Hepatocyte (in vitro differentiated cells): ENCODE results near the gene INO80B. TPM values are rescaled to one million over a fixed set of nuclear protein-coding genes. Genes with fewer than 3 reads are reported as not detected.

Source experiments
- DNase-seq: peaks from one replicate; pipeline ENCODE4 v3.0.0-alpha.2; 2016; ENCODE audit warnings: low spot score
- H2AFZ ChIP-seq: fragments of 200-600 bp; sonication (generic); 2 replicates; pipeline ENCODE4 v1.6.0; 2016; ENCODE audit warnings: antibody characterized with exemption, mild to moderate bottlenecking
- H3K27ac ChIP-seq: fragments of 200-600 bp; sonication (generic); 2 replicates; pipeline ENCODE4 v1.5.1; 2016; ENCODE audit warnings: mild to moderate bottlenecking
- H3K27me3 ChIP-seq: fragments of 200-600 bp; sonication (generic); 2 replicates; pipeline ENCODE4 v1.6.1; 2016
- H3K36me3 ChIP-seq: fragments of 200-600 bp; sonication (generic); replicated peaks from 2 replicates; pipeline ENCODE4 v1.5.1; 2016; ENCODE audit warnings: low read depth; ENCODE audit not compliant: insufficient read depth
- H3K4me1 ChIP-seq: fragments of 200-600 bp; sonication (generic); 2 replicates; pipeline ENCODE4 v1.5.1; 2016; ENCODE audit warnings: mild to moderate bottlenecking, moderate library complexity; ENCODE audit not compliant: insufficient read depth
- H3K4me2 ChIP-seq: fragments of 200-600 bp; sonication (generic); 2 replicates; pipeline ENCODE4 v1.6.0; 2016
- H3K4me3 ChIP-seq: fragments of 200-600 bp; sonication (generic); 2 replicates; pipeline ENCODE4 v1.5.1; 2016; ENCODE audit warnings: mild to moderate bottlenecking
- H3K79me2 ChIP-seq: fragments of 200-600 bp; sonication (generic); 2 replicates; pipeline ENCODE4 v1.6.0; 2017; ENCODE audit warnings: mild to moderate bottlenecking
- H3K9me2 ChIP-seq: fragments of 200-600 bp; sonication (generic); replicated peaks from 2 replicates; pipeline ENCODE4 v1.6.0; 2017; ENCODE audit warnings: mild to moderate bottlenecking; ENCODE audit not compliant: insufficient read depth
- H3K9me3 ChIP-seq: fragments of 200-600 bp; sonication (generic); 2 replicates; pipeline ENCODE4 v1.5.1; 2016; ENCODE audit warnings: low read depth, mild to moderate bottlenecking
- H4K20me1 ChIP-seq: fragments of 200-600 bp; sonication (generic); 2 replicates; pipeline ENCODE4 v1.6.0; 2016; ENCODE audit warnings: mild to moderate bottlenecking; ENCODE audit not compliant: insufficient read depth, poor library complexity, severe bottlenecking
- EZH2 ChIP-seq: fragments of 200-600 bp; sonication (generic); IDR thresholded peaks from 2 replicates; pipeline ENCODE4 v1.6.1; 2016; ENCODE audit warnings: antibody characterized with exemption, mild to moderate bottlenecking, borderline replicate concordance
- EZH2phosphoT487 ChIP-seq: fragments of 200-600 bp; sonication (generic); IDR thresholded peaks from one replicate; pipeline ENCODE4 v1.6.1; 2018; ENCODE audit warnings: antibody characterized with exemption, mild to moderate bottlenecking, low read depth, moderate library complexity; ENCODE audit not compliant: unreplicated experiment, severe bottlenecking
- WGBS: methylation state at CpG from one replicate; pipeline ENCODE4 v1.1.6; 2016; ENCODE audit warnings: low lambda C conversion rate; ENCODE audit errors: missing lambda C conversion rate; 5-methylcytosine and 5-hydroxymethylcytosine counted together
- polyA plus RNA-seq: library from polyadenylated mRNA; unstranded; fragments of >200 nt; fragmentation: Nextera tagmentation; extraction: Ambion mirVana; gene quantifications from 2 replicates; pipeline ENCODE4 v1.2.1, GENCODE V29; 2016
- total RNA-seq: library from RNA; depleted of rRNA; stranded (reverse); fragments of >200 nt; gene quantifications from 2 replicates; pipeline ENCODE4 v1.2.3, GENCODE V29; 2014
- TF ChIP-seq, protein P1 (sequence below): fragments of 200-600 bp; sonication (generic); IDR thresholded peaks from 2 replicates; pipeline ENCODE4 v1.5.1; 2016; ENCODE audit warnings: antibody characterized with exemption, mild to moderate bottlenecking; ENCODE audit not compliant: poor library complexity

The INO80B gene
- total and polyA plus RNA-seq, 2 experiments from 2014 or later, result 16.0 to 18.9 TPM

DNA sequence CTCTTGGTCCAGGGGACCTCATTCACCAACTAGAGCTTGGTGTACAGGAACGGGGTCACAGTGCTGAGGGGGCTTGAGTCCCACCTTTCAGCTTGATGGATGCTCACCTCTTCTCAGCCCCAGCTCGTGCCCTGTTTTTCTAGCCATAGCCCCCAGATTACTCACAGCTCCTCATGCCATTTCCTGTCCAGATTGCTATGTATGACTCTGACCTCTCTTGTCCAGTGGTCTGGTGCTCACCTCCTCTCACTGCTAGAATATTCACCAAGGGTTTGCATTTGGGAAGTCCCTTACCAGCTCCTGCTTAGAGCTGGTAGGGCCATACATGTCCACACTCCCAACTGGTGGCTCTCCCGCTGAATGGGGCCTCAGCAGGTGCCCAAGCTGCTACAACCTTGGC lies 38.7 kb downstream of the INO80B start:
- 92% methylated on average over 3 of the region's 3 CpGs for WGBS
- no peak for DNase-seq
- H3K36me3 ChIP-seq, result no peaks in the 10 kb centered on the region

DNA sequence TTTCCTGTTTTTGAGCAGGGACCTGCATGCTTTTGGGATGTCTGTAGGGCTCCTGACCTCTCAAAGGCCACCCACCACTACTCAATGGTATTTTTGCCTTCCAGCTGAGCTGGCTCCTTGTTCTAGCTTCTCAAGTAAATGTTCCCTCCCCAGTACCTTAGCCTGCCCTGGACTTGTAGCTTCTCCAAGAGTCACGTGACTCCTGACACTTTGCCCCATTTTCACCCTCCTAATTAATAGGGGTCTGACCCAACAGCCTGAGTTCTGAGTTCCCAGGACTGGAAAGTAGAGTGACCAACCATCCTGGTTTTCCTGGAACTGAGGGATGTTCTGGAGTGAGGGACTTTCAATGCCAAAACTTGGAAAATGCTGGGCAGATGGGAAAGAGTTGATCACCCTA lies 40.6 kb downstream of the INO80B start:
- H3K4me1 ChIP-seq, result peaks cover 28% of the 10 kb centered on the region
- H4K20me1 ChIP-seq, result no peaks in the 10 kb centered on the region
- WGBS, result 93% methylated on average over 1 of the region's 1 CpG
- no peaks in the 10 kb centered on the region for H3K9me3 ChIP-seq
- H3K27ac ChIP-seq, result no peak overlapping the region
- H3K9me2 ChIP-seq, result no peaks in the 10 kb centered on the region
- H2AFZ ChIP-seq, result no peak overlapping the region
- H3K79me2 ChIP-seq, result no peaks in the 10 kb centered on the region
- no peak overlapping the region for H3K4me2 ChIP-seq
- no peak for DNase-seq
- H3K4me3 ChIP-seq, result no peak overlapping the region
- TF ChIP-seq, protein P1, sequence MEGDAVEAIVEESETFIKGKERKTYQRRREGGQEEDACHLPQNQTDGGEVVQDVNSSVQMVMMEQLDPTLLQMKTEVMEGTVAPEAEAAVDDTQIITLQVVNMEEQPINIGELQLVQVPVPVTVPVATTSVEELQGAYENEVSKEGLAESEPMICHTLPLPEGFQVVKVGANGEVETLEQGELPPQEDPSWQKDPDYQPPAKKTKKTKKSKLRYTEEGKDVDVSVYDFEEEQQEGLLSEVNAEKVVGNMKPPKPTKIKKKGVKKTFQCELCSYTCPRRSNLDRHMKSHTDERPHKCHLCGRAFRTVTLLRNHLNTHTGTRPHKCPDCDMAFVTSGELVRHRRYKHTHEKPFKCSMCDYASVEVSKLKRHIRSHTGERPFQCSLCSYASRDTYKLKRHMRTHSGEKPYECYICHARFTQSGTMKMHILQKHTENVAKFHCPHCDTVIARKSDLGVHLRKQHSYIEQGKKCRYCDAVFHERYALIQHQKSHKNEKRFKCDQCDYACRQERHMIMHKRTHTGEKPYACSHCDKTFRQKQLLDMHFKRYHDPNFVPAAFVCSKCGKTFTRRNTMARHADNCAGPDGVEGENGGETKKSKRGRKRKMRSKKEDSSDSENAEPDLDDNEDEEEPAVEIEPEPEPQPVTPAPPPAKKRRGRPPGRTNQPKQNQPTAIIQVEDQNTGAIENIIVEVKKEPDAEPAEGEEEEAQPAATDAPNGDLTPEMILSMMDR, result no peak
- TF ChIP-seq EZH2phosphoT487, result no peak
- H3K36me3 ChIP-seq, result no peaks in the 10 kb centered on the region
- H3K27me3 ChIP-seq, result peaks cover 42% of the 10 kb centered on the region

More for the DNA sequence above, 38.7 kb downstream of the INO80B start:
- H2AFZ ChIP-seq, result no peak overlapping the region
- peaks cover 24% of the 10 kb centered on the region for H3K27me3 ChIP-seq
- no peak for TF ChIP-seq EZH2phosphoT487
- TF ChIP-seq, protein P1, result no peak
- TF ChIP-seq EZH2, result no peak
- H3K4me1 ChIP-seq, result peaks cover 12% of the 10 kb centered on the region
- no peaks in the 10 kb centered on the region for H3K9me2 ChIP-seq
- H3K9me3 ChIP-seq, result no peaks in the 10 kb centered on the region
- H3K79me2 ChIP-seq, result no peaks in the 10 kb centered on the region
- no peak overlapping the region for H3K4me3 ChIP-seq
- H3K27ac ChIP-seq, result no peak overlapping the region
- no peak overlapping the region for H3K4me2 ChIP-seq
- no peaks in the 10 kb centered on the region for H4K20me1 ChIP-seq

DNA sequence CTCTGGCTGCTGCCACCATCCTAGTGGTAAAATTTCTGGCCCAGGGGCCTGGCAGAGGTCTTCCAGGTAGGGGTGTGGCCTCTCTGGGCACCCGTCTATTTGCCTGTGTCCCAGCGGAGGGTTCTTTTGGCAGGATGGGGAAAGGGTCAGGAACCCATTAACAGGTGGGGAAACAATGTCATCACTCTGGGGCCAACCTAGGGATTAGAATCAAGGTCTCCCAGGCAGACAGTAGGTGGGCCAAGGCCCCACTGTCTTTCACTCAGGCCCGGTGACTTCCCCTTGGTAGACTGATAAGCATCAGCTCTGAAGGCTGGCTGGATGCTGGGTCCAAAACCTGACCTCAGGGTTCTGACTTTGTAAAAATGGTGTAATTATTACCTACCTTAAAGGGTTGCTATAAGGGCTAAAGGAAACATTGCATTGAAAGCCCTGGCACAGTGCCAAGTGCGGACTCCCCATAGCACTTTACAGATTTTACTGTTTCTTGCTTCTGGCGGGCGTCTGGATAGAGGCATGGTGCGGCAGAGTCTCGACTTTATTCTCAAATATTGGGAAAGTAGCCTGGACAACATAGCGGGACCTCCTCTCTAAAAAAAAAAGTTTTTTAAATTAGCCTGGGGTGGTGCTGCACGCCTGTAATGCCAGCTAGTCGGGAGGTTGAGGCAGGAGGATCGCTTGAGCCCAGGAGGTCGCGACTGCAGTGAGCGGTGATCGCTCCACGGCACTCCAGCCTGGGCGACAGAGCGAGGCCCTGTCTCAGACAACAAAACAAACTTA lies 42.3 kb downstream of the INO80B start:
- no peaks in the 10 kb centered on the region for H3K9me3 ChIP-seq
- H3K9me2 ChIP-seq, result no peaks in the 10 kb centered on the region
- H3K4me2 ChIP-seq, result peak overlapping the region; percentile 98
- peaks cover 4% of the 10 kb centered on the region for H3K79me2 ChIP-seq
- TF ChIP-seq, protein P1, result no peak
- TF ChIP-seq EZH2phosphoT487, result no peak
- peak; percentile 13 for TF ChIP-seq EZH2
- H3K36me3 ChIP-seq, result no peaks in the 10 kb centered on the region
- H2AFZ ChIP-seq, result no peak overlapping the region
- no peak for DNase-seq
- peaks cover 52% of the 10 kb centered on the region for H3K27me3 ChIP-seq
- 71% methylated on average over 19 of the region's 19 CpGs for WGBS
- no peaks in the 10 kb centered on the region for H4K20me1 ChIP-seq
- no peak overlapping the region for H3K27ac ChIP-seq
- H3K4me1 ChIP-seq, result peaks cover 37% of the 10 kb centered on the region
- no peak overlapping the region for H3K4me3 ChIP-seq
